GM19463 (cell line): ENCODE data around the gene ETFA.

Experiments
- ATAC-seq: cut with Tn5 transposase; IDR thresholded peaks from one replicate; pipeline ENCODE4 v1.9.1; 2021; ENCODE audit warnings: mild to moderate bottlenecking, moderate library complexity; ENCODE audit not compliant: unreplicated experiment

The ETFA gene

GRCh38 chr15:76311100-76311953, at the start of gene ETFA:
ETFA (minus strand) TSS chr15:76311469; CDS start chr15:76311388, 81 bp downstream.
- peak; percentile 98 for ATAC-seq

- ATAC-seq = no peak
Observed at GRCh38 chr15:76360416-76360815, 49.1 kb upstream of the ETFA start.

- no peak for ATAC-seq
Observed at GRCh38 chr15:76359152-76359551, 47.9 kb upstream of the ETFA start.

- ATAC-seq = no peak
Observed at GRCh38 chr15:76358453-76358852, 47.2 kb upstream of the ETFA start.

GRCh38 chr15:76354823-76355440, 43.7 kb upstream of the ETFA start:
- no peak for ATAC-seq

- ATAC-seq = no peak
Observed at GRCh38 chr15:76353903-76354302, 42.6 kb upstream of the ETFA start.

- ATAC-seq = no peak
Observed at GRCh38 chr15:76353023-76353577, 41.8 kb upstream of the ETFA start.

- no peak for ATAC-seq
Observed at GRCh38 chr15:76349301-76350070, 38.2 kb upstream of the ETFA start.

- no peak for ATAC-seq
Observed at GRCh38 chr15:76347482-76348055, 36.3 kb upstream of the ETFA start.

- ATAC-seq = no peak
Observed at GRCh38 chr15:76346669-76347481, 35.6 kb upstream of the ETFA start.

GRCh38 chr15:76345880-76346668, 34.8 kb upstream of the ETFA start:
- no peak for ATAC-seq

- no peak for ATAC-seq
Observed at GRCh38 chr15:76345583-76345879, 34.3 kb upstream of the ETFA start.

- no peak for ATAC-seq
Observed at GRCh38 chr15:76344893-76345582, 33.8 kb upstream of the ETFA start.

GRCh38 chr15:76343313-76343996, 32.2 kb upstream of the ETFA start:
- no peak for ATAC-seq

GRCh38 chr15:76342382-76343201, 31.3 kb upstream of the ETFA start:
- no peak for ATAC-seq

- no peak for ATAC-seq
Observed at GRCh38 chr15:76342058-76342381, 30.8 kb upstream of the ETFA start.

- no peak for ATAC-seq
Observed at GRCh38 chr15:76341366-76342057, 30.2 kb upstream of the ETFA start.
